SIG-M5 (cell line): ENCODE results near the gene TSPEAR.
"Not testable (repeated sequence)": the region's sequence is repeated elsewhere in the genome, so short reads cannot be mapped to it uniquely, and the experiment has no call there.

ENCODE experiments used
- DNase-seq: peaks from one replicate; lab custom pipeline; 2025; lab: John Stamatoyannopoulos, UW

Gene TSPEAR

GRCh38 chr21:44585892-44586291 lies 125.5 kb downstream of the TSPEAR start:
- no peak for DNase-seq

GRCh38 chr21:44583800-44584147 lies 127.6 kb downstream of the TSPEAR start:
- no peak for DNase-seq

GRCh38 chr21:44583089-44583799 lies 128.1 kb downstream of the TSPEAR start:
- DNase-seq, result no peak

DNA sequence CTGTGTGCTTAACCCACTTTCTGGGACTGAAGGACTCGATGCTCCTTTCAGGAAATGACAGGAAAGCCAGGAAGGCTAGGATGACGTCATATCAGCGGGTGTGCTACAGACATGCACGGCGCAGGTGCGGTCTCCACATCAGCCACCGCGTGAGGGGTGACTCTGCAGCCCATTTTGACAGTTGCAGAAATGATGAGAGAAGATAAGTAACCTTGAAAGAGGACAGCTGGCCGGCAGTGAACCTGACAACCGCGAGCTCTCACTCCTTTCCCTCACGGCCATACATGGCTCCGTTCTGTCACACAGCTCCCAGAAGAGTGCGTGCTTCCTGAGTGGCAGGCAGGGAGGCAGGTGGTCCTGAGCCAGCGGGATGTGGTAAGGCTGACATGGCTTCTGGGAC lies 129.3 kb downstream of the TSPEAR start:
- DNase-seq, result no peak

DNA sequence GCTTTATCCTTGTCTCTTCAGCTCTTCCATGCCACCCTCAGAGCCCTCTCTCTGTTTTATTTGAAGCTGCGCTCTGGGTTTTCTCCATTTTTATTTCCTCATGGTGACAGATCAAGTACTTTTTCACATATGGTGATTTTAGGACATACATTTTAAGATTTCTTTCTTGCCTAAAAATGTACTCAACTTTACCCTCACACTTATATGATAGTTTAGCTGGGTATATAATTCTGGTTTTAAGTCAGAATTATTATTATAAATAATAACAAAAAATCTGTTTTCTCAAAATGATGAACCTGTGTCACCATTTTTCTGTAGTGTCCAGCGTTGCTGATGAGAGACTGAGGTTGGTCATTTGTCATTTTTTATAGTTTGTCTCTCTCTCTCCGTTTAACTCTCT lies 130.2 kb downstream of the TSPEAR start:
- DNase-seq, result no peak

GRCh38 chr21:44580231-44580821 lies 131.0 kb downstream of the TSPEAR start, which contains the start of gene KRTAP10-5:
Gene KRTAP10-5, minus strand, starts transcription at chr21:44580604. Its CDS starts 26 bp downstream, at chr21:44580578.
- DNase-seq, result not testable (repeated sequence)

GRCh38 chr21:44579833-44580144 lies 131.6 kb downstream of the TSPEAR start:
- no peak for DNase-seq

DNA sequence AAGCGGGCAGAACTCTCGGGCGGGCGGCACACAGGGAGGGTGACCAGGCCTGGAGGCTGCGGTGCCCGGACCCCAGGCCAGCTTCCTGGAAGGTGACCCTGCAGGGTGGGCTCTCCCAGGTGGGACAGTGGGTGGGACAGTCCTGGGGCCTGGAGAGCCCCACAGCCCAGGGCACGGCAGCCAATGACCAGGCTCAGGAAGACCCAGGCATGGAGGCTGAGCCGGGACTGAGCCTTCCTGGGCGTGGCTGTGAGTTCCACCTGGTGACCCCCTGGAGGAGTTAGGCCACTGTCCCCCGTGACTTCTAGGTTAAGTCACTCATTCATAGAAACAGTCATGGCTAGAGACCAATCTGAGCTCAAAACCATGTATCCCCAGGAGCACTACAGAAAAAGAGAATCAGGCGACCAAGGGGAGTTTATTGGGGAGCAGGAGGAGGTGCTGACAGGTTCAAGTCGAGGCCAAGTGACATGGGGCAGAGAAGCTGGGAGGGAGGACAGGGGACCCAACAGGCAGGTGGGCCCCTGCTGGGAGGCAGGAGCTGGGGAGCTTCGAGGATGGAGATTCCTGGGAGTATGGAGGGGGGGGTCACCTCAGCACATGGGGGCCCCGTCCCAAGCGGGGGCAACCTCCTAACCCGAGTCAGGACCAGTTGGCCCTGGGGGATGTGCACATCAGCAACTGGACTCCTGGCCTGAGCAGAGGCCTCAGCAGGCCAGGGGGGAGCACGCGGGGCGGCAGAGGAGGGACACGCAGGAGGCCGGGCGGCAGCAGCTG lies 132.1 kb downstream of the TSPEAR start:
- DNase-seq, result no peak

- DNase-seq, result no peak
Measured at GRCh38 chr21:44578371-44579055, 132.9 kb downstream of the TSPEAR start.

GRCh38 chr21:44576025-44576420 lies 135.3 kb downstream of the TSPEAR start:
- DNase-seq, result no peak

GRCh38 chr21:44575307-44576024 lies 135.9 kb downstream of the TSPEAR start:
- no peak for DNase-seq

GRCh38 chr21:44574457-44575306 lies 136.7 kb downstream of the TSPEAR start:
- DNase-seq, result no peak

DNA sequence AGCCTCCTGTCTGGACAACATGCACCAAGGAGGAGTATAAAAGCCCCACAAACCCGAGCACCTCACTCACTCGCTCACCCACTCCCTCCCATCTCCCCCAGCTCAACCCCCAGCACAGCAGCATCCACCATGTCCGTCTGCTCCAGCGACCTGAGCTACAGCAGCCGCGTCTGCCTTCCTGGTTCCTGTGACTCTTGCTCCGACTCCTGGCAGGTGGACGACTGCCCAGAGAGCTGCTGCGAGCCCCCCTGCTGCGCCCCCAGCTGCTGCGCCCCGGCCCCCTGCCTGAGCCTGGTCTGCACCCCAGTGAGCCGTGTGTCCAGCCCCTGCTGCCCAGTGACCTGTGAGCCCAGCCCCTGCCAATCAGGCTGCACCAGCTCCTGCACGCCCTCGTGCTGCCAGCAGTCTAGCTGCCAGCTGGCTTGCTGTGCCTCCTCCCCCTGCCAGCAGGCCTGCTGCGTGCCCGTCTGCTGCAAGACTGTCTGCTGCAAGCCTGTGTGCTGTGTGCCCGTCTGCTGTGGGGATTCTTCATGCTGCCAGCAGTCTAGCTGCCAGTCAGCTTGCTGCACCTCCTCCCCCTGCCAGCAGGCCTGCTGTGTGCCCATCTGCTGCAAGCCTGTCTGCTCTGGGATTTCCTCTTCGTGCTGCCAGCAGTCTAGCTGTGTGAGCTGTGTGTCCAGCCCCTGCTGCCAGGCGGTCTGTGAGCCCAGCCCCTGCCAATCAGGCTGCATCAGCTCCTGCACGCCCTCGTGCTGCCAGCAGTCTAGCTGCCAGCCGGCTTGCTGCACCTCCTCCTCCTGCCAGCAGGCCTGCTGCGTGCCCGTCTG lies 137.5 kb downstream of the TSPEAR start, which contains the start of gene KRTAP10-4:
Gene KRTAP10-4 (plus strand): TSS at position 100 of the 827 bp plus-strand sequence. CDS start 30 bp downstream, at position 130.
- DNase-seq, result not testable (repeated sequence)

GRCh38 chr21:44572959-44573583 lies 138.3 kb downstream of the TSPEAR start:
- DNase-seq, result no peak

DNA sequence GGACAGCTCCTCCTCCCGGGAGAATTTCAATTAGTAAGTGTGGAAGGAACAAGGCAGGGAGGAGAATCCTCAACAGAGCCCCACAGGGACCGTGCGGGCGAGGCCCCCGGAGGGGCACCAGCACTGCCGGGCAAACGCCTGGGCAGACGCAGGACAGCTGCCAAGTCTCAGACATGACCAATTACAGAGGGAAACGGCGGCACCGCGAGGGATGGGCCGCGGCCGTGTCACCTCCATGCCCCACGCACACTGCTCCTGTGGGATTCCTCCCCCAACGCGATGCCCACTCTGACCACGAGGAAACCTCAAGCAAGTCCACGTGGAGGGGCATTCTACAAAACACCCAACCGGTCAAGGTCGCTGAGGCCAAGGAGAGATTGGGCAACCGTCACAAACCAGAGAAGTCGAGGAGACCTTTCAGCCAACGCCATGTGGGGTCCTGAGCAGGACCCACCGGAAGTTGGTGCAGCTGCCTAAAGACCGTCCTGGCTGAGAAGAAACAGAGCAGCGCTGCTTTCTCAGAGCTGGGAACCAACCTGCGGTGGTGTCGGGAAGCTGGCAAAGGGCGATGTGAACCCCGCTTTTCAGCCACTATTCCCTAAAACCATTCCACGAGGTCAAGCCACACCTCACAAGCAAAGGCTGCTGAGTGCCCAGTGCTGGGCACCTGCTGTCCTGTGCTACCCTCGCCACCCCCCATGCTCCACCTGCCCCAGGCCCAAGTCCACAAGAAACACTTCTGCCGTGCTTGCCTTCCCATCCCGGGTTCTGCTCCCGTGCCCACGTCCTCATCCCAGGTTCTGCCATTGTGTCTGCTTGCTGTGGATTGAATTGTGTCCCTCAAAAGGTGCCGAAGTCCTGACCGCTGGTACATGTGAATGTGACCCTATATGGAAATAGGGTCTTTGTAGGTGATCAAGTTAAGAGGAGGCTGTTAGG lies 139.3 kb downstream of the TSPEAR start:
- DNase-seq, result no peak

- DNase-seq, result no peak
Measured at GRCh38 chr21:44571296-44571695, 140.1 kb downstream of the TSPEAR start.

DNA sequence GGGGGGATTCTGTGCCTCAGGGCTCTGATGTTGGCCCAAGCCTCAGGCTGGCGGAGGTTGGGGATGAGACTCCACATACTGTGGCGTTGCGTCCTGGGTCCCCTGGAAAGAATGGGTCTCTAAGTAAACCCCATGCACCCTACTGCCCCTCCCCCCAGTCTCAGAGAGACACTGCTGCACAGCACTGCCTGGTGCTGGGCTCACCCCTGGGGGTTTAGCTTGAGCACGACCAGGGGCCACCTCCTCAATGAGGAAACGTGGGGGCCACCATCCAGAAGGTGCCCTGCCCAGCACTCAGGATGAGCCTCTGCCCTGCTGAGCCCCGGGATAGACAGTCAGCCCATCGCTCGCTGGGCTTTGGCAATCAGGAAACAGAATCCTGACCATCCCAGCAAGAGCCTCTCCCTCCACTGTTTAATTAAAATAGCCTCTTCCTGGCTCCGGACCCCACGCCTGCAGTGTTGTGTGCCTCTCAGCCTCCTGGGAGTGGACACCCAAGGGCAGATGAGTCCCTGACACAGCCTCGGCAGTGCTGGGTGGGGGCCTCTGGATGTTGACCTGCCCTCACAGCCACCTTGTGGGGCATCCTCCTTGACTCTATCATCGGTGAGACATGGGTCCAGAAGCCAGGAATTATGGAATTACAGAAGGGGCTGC lies 141.4 kb downstream of the TSPEAR start:
- no peak for DNase-seq
